GM18502 (cell line): Measurements from ENCODE around the gene LRRFIP1.

Experiments used
- ATAC-seq: cut with Tn5 transposase; IDR thresholded peaks from one replicate; pipeline ENCODE4 v1.9.1; 2021; ENCODE audit warnings: mild to moderate bottlenecking; ENCODE audit not compliant: unreplicated experiment, poor library complexity

Gene LRRFIP1

DNA sequence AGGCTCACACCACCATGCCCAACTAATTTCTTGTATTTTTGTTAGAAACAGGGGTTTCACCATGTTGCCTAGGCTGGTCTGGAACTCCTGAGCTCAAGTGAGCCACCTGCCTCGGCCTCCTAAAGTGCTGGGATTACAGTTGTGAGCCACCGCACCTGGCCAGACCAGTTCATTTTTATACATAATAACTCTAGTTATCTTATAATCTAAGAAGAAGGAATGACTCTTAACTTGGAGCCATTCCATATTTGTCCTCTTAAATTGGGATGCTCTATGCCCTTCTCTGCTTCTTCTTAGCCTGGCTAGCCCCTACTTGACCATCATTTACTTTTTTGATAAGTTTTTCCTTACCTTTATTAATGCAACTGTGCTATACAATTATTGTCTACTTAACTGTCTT lies 174.1 kb downstream of the LRRFIP1 start:
- ATAC-seq, result no peak

GRCh38 chr2:237806334-237806733 lies 178.9 kb downstream of the LRRFIP1 start:
- no peak for ATAC-seq

DNA sequence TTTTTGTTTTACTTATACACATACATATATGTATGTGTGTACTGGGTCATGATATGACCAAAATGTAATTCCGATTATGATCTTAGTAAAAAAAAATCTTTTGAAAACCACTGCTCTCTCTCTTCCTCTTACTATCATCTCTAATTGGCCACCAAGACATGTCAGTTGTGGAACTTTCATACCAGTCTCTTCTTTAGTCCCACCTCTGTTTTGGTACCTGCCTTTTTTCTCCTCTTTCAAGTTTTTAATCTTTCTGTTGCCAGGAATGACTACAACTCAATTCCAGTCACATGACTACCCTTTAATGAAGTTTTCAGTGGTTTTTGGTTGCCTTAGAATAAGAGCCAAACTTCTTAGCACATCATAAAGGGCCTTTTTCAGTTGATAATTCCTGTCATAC lies 188.2 kb downstream of the LRRFIP1 start:
- ATAC-seq, result no peak

DNA sequence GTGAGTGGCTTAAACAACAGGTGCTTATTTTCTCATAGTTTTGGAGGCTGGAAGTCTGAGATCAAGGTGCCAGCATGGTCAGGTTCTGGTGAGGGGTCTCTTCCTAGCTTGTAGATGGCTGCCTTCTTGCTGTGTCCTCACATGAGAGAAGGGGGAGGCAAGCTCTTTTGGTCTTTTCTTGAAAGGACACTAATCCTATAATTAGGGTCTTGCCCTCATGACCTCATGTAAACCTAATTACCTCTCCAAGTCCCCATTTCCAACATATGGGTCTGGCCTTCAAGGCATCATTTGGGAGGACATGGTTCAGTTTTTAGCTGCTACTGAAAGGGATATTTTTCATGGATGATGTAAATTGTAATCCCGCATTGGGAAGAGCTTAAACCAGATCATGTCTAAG lies 189.1 kb downstream of the LRRFIP1 start:
- no peak for ATAC-seq

DNA sequence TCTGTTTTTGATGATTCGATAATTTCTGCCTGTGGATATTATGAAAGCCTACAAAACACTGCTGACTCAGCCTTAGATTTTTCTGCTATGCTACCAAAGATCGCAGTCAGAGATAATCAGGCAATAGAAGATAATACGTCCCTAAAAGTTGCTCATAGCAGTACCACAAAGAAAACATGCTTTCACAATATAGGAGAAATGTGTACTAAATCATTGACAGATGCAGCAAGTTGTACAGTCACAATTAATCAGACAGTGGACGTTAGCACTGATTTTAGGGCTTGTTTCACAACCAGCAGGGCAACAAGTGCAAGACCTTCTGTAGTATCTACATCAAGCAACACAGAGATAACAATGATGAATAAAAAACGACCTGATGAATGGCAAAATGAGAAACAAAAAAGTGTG lies 190.7 kb downstream of the LRRFIP1 start:
- no peak for ATAC-seq

DNA sequence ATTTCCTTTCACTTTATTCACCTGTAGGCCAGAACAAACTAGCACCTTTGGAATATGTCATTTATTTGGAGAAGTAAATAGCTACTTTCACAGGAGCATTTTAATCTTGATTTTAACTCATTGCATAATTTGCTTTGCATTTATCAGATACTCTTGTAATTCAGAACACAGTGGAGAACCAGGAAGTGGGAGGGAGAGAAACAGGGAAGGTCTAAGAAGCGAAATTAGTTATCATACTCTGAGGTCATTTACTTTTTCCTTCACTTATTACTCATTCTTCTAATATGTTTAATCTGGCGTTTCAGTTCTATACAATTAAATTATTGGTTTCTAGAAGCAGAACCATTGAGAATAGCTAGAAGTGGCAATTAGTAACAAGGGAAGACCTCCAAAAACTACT lies 191.8 kb downstream of the LRRFIP1 start:
- no peak for ATAC-seq

GRCh38 chr2:237820421-237820820 lies 193.0 kb downstream of the LRRFIP1 start:
- no peak for ATAC-seq

DNA sequence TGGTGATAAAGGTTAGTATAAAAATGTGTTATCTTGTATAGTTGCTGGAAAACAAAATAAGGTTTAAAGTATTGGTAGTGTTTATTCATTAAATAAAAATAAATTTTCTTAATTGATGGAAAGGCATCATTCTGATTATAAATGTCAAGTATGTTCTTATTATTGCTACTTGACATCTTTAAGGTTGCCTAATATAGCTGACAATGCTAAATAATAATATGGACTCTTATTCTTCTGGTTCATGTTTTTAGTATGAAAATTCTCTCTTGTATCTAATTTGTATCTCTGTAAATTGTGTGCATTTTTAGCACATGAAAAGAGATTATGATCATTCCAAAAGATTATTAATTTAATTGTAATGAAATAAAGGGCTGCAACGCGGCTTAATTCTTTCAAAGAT lies 196.2 kb downstream of the LRRFIP1 start:
- ATAC-seq, result no peak

- ATAC-seq, result no peak
These were observed 196.7 kb downstream of the LRRFIP1 start for GRCh38 chr2:237824085-237824484.

DNA sequence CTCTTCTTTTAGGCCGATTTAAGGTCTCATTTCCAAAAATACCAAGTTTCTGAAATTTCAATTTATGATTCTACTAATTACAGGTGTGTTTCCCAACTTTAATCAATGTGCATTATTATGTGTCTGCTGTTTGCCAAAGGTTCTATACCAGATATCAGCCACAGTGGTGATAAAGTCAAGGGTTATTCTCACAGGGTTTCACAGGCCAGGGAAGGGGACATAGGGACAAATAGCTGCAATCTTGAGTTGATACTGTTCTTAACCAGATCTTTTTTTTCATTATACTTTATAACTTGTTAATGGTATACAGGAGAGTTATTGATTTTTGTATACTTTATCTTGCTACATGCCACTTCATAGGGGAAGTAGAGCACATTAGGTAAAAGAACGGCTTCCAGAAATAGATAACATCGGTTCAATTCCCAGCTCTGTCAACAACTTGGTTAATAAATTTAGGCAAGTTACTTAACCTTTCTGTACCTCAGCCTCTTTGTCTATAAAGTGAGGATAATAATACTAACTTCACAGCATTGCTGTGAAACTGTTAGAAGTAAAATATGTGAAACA lies 200.1 kb downstream of the LRRFIP1 start:
- no peak for ATAC-seq
